Lung (tissue), 12 donors: Measurements from ENCODE around the gene ANKS1B. TPM values are rescaled to one million over a fixed set of nuclear protein-coding genes. Genes with fewer than 3 reads are reported as not detected.
A peak's percentile ranks its signal among the peaks of the same experiment; 100 is the strongest.

Experiments used
- ATAC-seq: fragments of 200-7000 bp; cut with Tn5 transposase; one replicate; pipeline ENCODE4 v1.9.1; 2020; ENCODE audit warnings: moderate number of reproducible peaks; ENCODE audit not compliant: insufficient read depth, low FRiP score
- DNase-seq, 3 donors: peaks; one replicate each; pipeline ENCODE4 v3.0.0-alpha.2; 2013 to 2017
- H3K27ac ChIP-seq, 2 donors: one replicate each; pipeline ENCODE4 v1.5.1; 2013; ENCODE audit warnings: mild to moderate bottlenecking in 2 of 2, moderate library complexity in 2 of 2, control low read depth in 1 of 2, inconsistent platforms in 1 of 2, low read depth in 1 of 2, low read length in 1 of 2
- H3K27me3 ChIP-seq, 3 donors: one replicate each; pipeline ENCODE4 v1.5.1; 2013; ENCODE audit warnings: low read length in 2 of 3; ENCODE audit not compliant: control insufficient read depth in 3 of 3, insufficient read depth in 3 of 3
- H3K36me3 ChIP-seq, 4 donors: one replicate each; pipeline ENCODE4 v1.5.1; 2013; ENCODE audit warnings: low read length in 4 of 4, mild to moderate bottlenecking in 1 of 4, moderate library complexity in 1 of 4; ENCODE audit not compliant: control insufficient read depth in 4 of 4, insufficient read depth in 4 of 4
- H3K4me1 ChIP-seq, 5 donors: one replicate each; pipeline ENCODE4 v1.5.1; 2013; ENCODE audit warnings: low read length in 5 of 5, mild to moderate bottlenecking in 2 of 5, moderate library complexity in 1 of 5; ENCODE audit not compliant: control insufficient read depth in 5 of 5, insufficient read depth in 5 of 5
- H3K4me3 ChIP-seq: one replicate; pipeline ENCODE4 v1.5.1; 2013; ENCODE audit warnings: mild to moderate bottlenecking, control low read depth, moderate library complexity
- H3K9ac ChIP-seq, 2 donors: one replicate each; pipeline ENCODE4 v1.5.1; 2013; ENCODE audit warnings: low read length in 2 of 2, control low read depth in 1 of 2; ENCODE audit not compliant: insufficient read depth in 1 of 2
- H3K9me3 ChIP-seq, 4 donors: one replicate each; pipeline ENCODE4 v1.5.1; 2013; ENCODE audit warnings: low read length in 3 of 4, mild to moderate bottlenecking in 1 of 4, moderate library complexity in 1 of 4; ENCODE audit not compliant: control insufficient read depth in 4 of 4, insufficient read depth in 3 of 4
- CTCF ChIP-seq: IDR thresholded peaks from 2 replicates; pipeline ENCODE4 v1.5.1; 2012; ENCODE audit warnings: mild to moderate bottlenecking; ENCODE audit errors: control extremely low read depth, extremely low read depth
- WGBS, 2 donors: extraction: QIAGEN DNeasy Blood & Tissue Kit; methylation state at CpG; one replicate each; pipeline ENCODE4 v1.1.7; 2013; 5-methylcytosine and 5-hydroxymethylcytosine counted together
- polyA plus RNA-seq, 2 donors: library from polyadenylated mRNA; stranded (reverse); fragments of 200-250 nt; gene quantifications; one replicate each; pipeline ENCODE4 v1.2.1, GENCODE V29; 2013
- total RNA-seq, 2 donors: library from RNA; depleted of rRNA in 1 of 2; stranded (reverse); fragments of >200 nt in 1 of 2; gene quantifications; one replicate each; pipeline ENCODE4 v1.2.1, GENCODE V29; 2014 to 2021
- donor health status: control.
- donor health status: control.
- donor health status: Bipolar disorder and iron deficiency.
- donor health status: healthy.
- donor health status: DM: yes; HTN: yes; CAD: no.

Gene ANKS1B
- total and polyA plus RNA-seq, 4 donors = 0.32 to 10.3 (median 3.7) TPM

- Histone ChIP-seq H3K27ac (no peak overlapping the region), H3K4me3 (no peak overlapping the region), H3K9me3 (peaks cover 0 to 8% (median 1%) of the 10 kb centered on the region in 4 donors), H3K27me3 (no peaks in the 10 kb centered on the region), H3K4me1 (peaks cover 0 to 39% (median 0%) of the 10 kb centered on the region in 5 donors), H3K9ac (no peak overlapping the region), H3K36me3 (no peaks in the 10 kb centered on the region)
- DNase-seq (peak; percentile 81 to 91 (median 89)), ATAC-seq (no peak)
- TF ChIP-seq CTCF = peak; percentile 42
- 71 to 74% methylated on average over 2 of the region's 2 CpGs for WGBS, 2 donors
Measured at GRCh38 chr12:99043319-99043914, 941.3 kb downstream of the ANKS1B start.

GRCh38 chr12:99042226-99042625 lies 942.5 kb downstream of the ANKS1B start:
- Histone ChIP-seq H3K4me1 (peaks cover 0 to 39% (median 0%) of the 10 kb centered on the region in 5 donors), H3K27ac (no peak overlapping the region), H3K36me3 (no peaks in the 10 kb centered on the region), H3K9ac (no peak overlapping the region), H3K9me3 (no peaks in the 10 kb centered on the region), H3K27me3 (no peaks in the 10 kb centered on the region), H3K4me3 (no peak overlapping the region)
- WGBS, 2 donors = 73 to 83% methylated on average over 4 of the region's 4 CpGs
- peak; percentile 94 to 99 (median 99) for DNase-seq
- ATAC-seq = no peak
- TF ChIP-seq CTCF = no peak

GRCh38 chr12:99039367-99040120 lies 945.2 kb downstream of the ANKS1B start:
- DNase-seq (no peak), ATAC-seq (no peak)
- TF ChIP-seq CTCF = no peak
- H3K27me3 ChIP-seq = no peaks in the 10 kb centered on the region
- H3K36me3 ChIP-seq = no peaks in the 10 kb centered on the region
- no peak overlapping the region for H3K9ac ChIP-seq
- no peak overlapping the region for H3K4me3 ChIP-seq
- 91 to 92% methylated on average over 9 of the region's 9 CpGs for WGBS, 2 donors
- no peaks in the 10 kb centered on the region for H3K9me3 ChIP-seq
- H3K27ac ChIP-seq = no peak overlapping the region
- H3K4me1 ChIP-seq = peaks cover 0 to 40% (median 0%) of the 10 kb centered on the region in 5 donors
